Osteoblast (primary cell): ENCODE measurements around the gene LMOD1. TPM values are rescaled to one million over a fixed set of nuclear protein-coding genes. Genes with fewer than 3 reads are reported as not detected.

ENCODE experiments used
- DNase-seq: peaks from one replicate; pipeline ENCODE4 v3.0.0; 2011; ENCODE audit warnings: low spot score, mixed read lengths; ENCODE audit not compliant: insufficient read length; ENCODE audit errors: missing footprints
- H2AFZ ChIP-seq: 2 replicates; pipeline ENCODE4 v1.6.0; 2011; ENCODE audit warnings: mild to moderate bottlenecking, low read length
- H3K27ac ChIP-seq: 2 replicates; pipeline ENCODE4 v1.5.1; 2011; ENCODE audit warnings: mild to moderate bottlenecking, low read depth, low read length, moderate library complexity
- H3K27me3 ChIP-seq: 2 replicates; pipeline ENCODE4 v1.6.0; 2012; ENCODE audit warnings: mild to moderate bottlenecking, control low read depth, inconsistent platforms, low read length, moderate library complexity; ENCODE audit not compliant: insufficient read depth
- H3K36me3 ChIP-seq: 2 replicates; pipeline ENCODE4 v1.5.1; 2011; ENCODE audit warnings: mild to moderate bottlenecking, low read length, control low read depth, moderate library complexity; ENCODE audit not compliant: insufficient read depth
- H3K4me1 ChIP-seq: 2 replicates; pipeline ENCODE4 v1.5.1; 2011; ENCODE audit warnings: mild to moderate bottlenecking, low read length, control low read depth, moderate library complexity; ENCODE audit not compliant: insufficient read depth
- H3K4me2 ChIP-seq: 2 replicates; pipeline ENCODE4 v1.6.0; 2011; ENCODE audit warnings: mild to moderate bottlenecking, low read length; ENCODE audit not compliant: insufficient read depth
- H3K4me3 ChIP-seq: fragments of 200-600 bp; sonication (generic); 3 replicates; pipeline ENCODE4 v1.5.1; 2012; ENCODE audit warnings: mild to moderate bottlenecking, low read length, inconsistent platforms; ENCODE audit not compliant: insufficient read depth
- H3K79me2 ChIP-seq: 2 replicates; pipeline ENCODE4 v1.6.0; 2012; ENCODE audit warnings: mild to moderate bottlenecking, low read length, control low read depth, inconsistent platforms; ENCODE audit not compliant: insufficient read depth
- H3K9me3 ChIP-seq: 2 replicates; pipeline ENCODE4 v1.5.1; 2011; ENCODE audit warnings: low read depth, low read length, control low read depth
- H4K20me1 ChIP-seq: 2 replicates; pipeline ENCODE4 v1.6.0; 2012; ENCODE audit warnings: mild to moderate bottlenecking, low read length, control low read depth; ENCODE audit not compliant: insufficient read depth
- CTCF ChIP-seq: IDR thresholded peaks from 2 replicates; pipeline ENCODE4 v1.5.1; 2011; ENCODE audit warnings: mild to moderate bottlenecking, low read depth, low read length, moderate library complexity; ENCODE audit errors: extremely low read depth
- total RNA-seq: library from RNA; depleted of rRNA; stranded (reverse); fragments of >200 nt; gene quantifications from 2 replicates; pipeline ENCODE4 v1.2.3, GENCODE V29; 2012

The LMOD1 gene
- total RNA-seq, 1 donor, result 21.7 TPM

- Histone ChIP-seq H3K27ac (peak overlapping the region; percentile 90), H4K20me1 (peaks cover 20% of the 10 kb centered on the region), H3K36me3 (no peaks in the 10 kb centered on the region), H3K4me1 (peaks cover 52% of the 10 kb centered on the region), H3K4me3 (peak overlapping the region; percentile 86), H3K27me3 (no peaks in the 10 kb centered on the region), H3K9me3 (no peaks in the 10 kb centered on the region), H3K79me2 (peaks cover 32% of the 10 kb centered on the region), H2AFZ (peak overlapping the region; percentile 73), H3K4me2 (peak overlapping the region; percentile 89)
- TF ChIP-seq CTCF, result no peak
- no peak for DNase-seq
Measured at GRCh38 chr1:201945863-201946223, 505 bp downstream of the LMOD1 start.

DNA sequence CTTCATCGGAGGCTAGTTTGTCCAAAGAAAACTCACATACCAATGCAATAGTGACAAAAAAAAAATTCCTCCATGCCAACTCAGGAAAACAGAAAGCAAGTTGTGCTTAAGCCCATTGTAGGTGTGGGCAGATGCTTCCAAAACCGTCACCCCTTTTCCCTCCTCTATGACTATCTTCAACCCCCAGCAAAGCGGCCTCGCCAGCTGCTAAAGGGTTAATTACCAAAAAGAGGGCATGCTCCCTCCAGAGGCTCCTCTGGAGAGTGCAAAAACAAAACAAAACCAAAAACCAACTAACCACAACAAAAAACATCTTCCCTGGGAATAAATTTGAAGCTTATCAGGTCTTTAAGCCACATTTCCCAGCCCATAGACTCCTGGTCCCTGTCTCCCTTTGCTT is 1.2 kb downstream of the LMOD1 start:
- H3K79me2 ChIP-seq, result peaks cover 32% of the 10 kb centered on the region
- peaks cover 51% of the 10 kb centered on the region for H3K4me1 ChIP-seq
- no peaks in the 10 kb centered on the region for H3K27me3 ChIP-seq
- H3K4me2 ChIP-seq, result peak overlapping the region; percentile 89
- H3K27ac ChIP-seq, result no peak overlapping the region
- H4K20me1 ChIP-seq, result peaks cover 20% of the 10 kb centered on the region
- no peaks in the 10 kb centered on the region for H3K36me3 ChIP-seq
- peak overlapping the region; percentile 86 for H3K4me3 ChIP-seq
- H3K9me3 ChIP-seq, result no peaks in the 10 kb centered on the region
- DNase-seq, result peak; percentile 49
- H2AFZ ChIP-seq, result no peak overlapping the region
- peak; percentile 66 for TF ChIP-seq CTCF

DNA sequence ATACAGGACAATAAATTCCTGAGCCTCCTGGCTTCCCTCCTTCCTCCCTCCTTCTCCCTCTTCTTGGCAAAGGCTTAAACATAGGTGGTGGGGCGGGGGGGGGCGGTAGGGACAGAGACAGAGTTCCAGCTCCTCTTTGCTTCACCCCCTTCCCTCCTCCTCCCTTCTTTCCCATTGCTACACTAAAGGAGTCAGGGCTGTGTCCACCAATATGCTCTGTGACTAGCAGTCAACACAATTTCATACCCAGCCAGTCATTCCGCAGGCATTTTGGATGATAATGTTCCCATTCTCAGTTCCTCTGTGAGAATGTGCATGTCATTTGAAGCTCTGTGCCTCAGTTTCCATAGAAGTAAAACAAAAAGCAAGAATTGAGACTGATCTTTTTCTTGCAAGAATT is 1.7 kb downstream of the LMOD1 start:
- peak; percentile 80 for DNase-seq
- Histone ChIP-seq H3K36me3 (no peaks in the 10 kb centered on the region), H3K4me3 (peak overlapping the region; percentile 86), H2AFZ (no peak overlapping the region), H4K20me1 (peaks cover 20% of the 10 kb centered on the region), H3K4me1 (peaks cover 45% of the 10 kb centered on the region), H3K27ac (no peak overlapping the region), H3K27me3 (no peaks in the 10 kb centered on the region), H3K9me3 (no peaks in the 10 kb centered on the region), H3K79me2 (peaks cover 35% of the 10 kb centered on the region), H3K4me2 (peak overlapping the region; percentile 89)
- TF ChIP-seq CTCF, result no peak

- Histone ChIP-seq H4K20me1 (peaks cover 20% of the 10 kb centered on the region), H2AFZ (no peak overlapping the region), H3K36me3 (no peaks in the 10 kb centered on the region), H3K4me3 (peak overlapping the region; percentile 86), H3K9me3 (no peaks in the 10 kb centered on the region), H3K4me2 (peak overlapping the region; percentile 89), H3K27ac (no peak overlapping the region), H3K4me1 (peaks cover 39% of the 10 kb centered on the region), H3K27me3 (no peaks in the 10 kb centered on the region), H3K79me2 (peaks cover 35% of the 10 kb centered on the region)
- DNase-seq, result no peak
- no peak for TF ChIP-seq CTCF
Measured at GRCh38 chr1:201944002-201944401, 2.3 kb downstream of the LMOD1 start.
